Caco-2 (cell line): ENCODE data around the gene RPRD1A. TPM values are rescaled to one million over a fixed set of nuclear protein-coding genes. Genes with fewer than 3 reads are reported as not detected.
"Not testable (repeated sequence)": the region's sequence is repeated elsewhere in the genome, so short reads cannot be mapped to it uniquely, and the experiment has no call there.

Source experiments
- BruUV-seq: library from RNA; stranded (reverse); fragments of 400-500 nt; replicated peaks from 2 replicates; lab custom pipeline; 2021; lab: Mats Ljungman, UMichigan
- CTCF ChIA-PET: fragments of 300-600 bp; sonication (Branson Sonifier 250); formaldehyde crosslinking; loops from one replicate; lab custom pipeline; 2022; ENCODE audit warnings: antibody characterized with exemption; lab: Charles Lee
- POLR2A ChIA-PET: fragments of 300-600 bp; sonication (Branson Sonifier 250); formaldehyde crosslinking; loops from one replicate; lab custom pipeline; 2022; ENCODE audit warnings: antibody characterized with exemption; lab: Charles Lee
- DNase-seq, 2 experiments: peaks; one replicate each; pipeline versions ENCODE4 v3.0.0 to v3.0.0-alpha.2; 2020 to 2022
- H3K27me3 ChIP-seq: replicated peaks from 2 replicates; pipeline ENCODE4 v1.6.0; 2011; ENCODE audit warnings: low read length; ENCODE audit not compliant: control insufficient read depth, insufficient read depth
- H3K36me3 ChIP-seq: 2 replicates; pipeline ENCODE4 v1.5.1; 2011; ENCODE audit warnings: low read length; ENCODE audit not compliant: control insufficient read depth, insufficient read depth
- H3K4me1 ChIP-seq: fragments of 250-450 bp; sonication (Bioruptor Pico); 2 replicates; pipeline ENCODE4 v1.5.1; 2020; ENCODE audit warnings: mild to moderate bottlenecking
- H3K4me3 ChIP-seq: 2 replicates; pipeline ENCODE4 v1.5.1; 2011; ENCODE audit warnings: low read depth, mild to moderate bottlenecking, control low read depth, low read length
- H3K9me3 ChIP-seq: fragments of 250-450 bp; sonication (Bioruptor Pico); 2 replicates; pipeline ENCODE4 v1.5.1; 2020; ENCODE audit warnings: mild to moderate bottlenecking, moderate library complexity
- H3K27ac Mint-ChIP-seq: one replicate; pipeline ENCODE4 v1.8.0; 2022; ENCODE audit warnings: mixed read lengths; ENCODE audit not compliant: unreplicated experiment
- H3K27me3 Mint-ChIP-seq: one replicate; pipeline ENCODE4 v1.8.0; 2022; ENCODE audit warnings: mixed read lengths; ENCODE audit not compliant: insufficient read depth, unreplicated experiment
- H3K36me3 Mint-ChIP-seq: one replicate; pipeline ENCODE4 v1.8.0; 2022; ENCODE audit warnings: mild to moderate bottlenecking, mixed read lengths; ENCODE audit not compliant: insufficient read depth, unreplicated experiment
- H3K4me1 Mint-ChIP-seq: one replicate; pipeline ENCODE4 v1.8.0; 2022; ENCODE audit warnings: low read depth, mixed read lengths; ENCODE audit not compliant: unreplicated experiment
- H3K4me3 Mint-ChIP-seq: one replicate; pipeline ENCODE4 v1.8.0; 2022; ENCODE audit warnings: mild to moderate bottlenecking, moderate library complexity, mixed read lengths; ENCODE audit not compliant: unreplicated experiment
- H3K9me3 Mint-ChIP-seq: one replicate; pipeline ENCODE4 v1.8.0; 2022; ENCODE audit warnings: mixed read lengths; ENCODE audit not compliant: unreplicated experiment
- CTCF ChIP-seq, 2 experiments: fragments of 200-600 bp in 1 of 2; IDR thresholded peaks; 1 replicate in 1 of 2; 2 replicates in 1 of 2; pipeline versions ENCODE4 v1.5.1 to v1.8.0; 2011 to 2022; ENCODE audit warnings: antibody characterized with exemption in 1 of 2, control low read depth in 1 of 2, inconsistent platforms in 1 of 2, low read depth in 1 of 2, low read length in 1 of 2, mild to moderate bottlenecking in 1 of 2, moderate library complexity in 1 of 2; ENCODE audit not compliant: insufficient read depth in 1 of 2, severe bottlenecking in 1 of 2, unreplicated experiment in 1 of 2
- intact Hi-C: fragments of 100-400 bp; cut with micrococcal nuclease; formaldehyde crosslinking; loops from one replicate; pipeline ENCODE4 v1.10.0; 2022; ENCODE audit not compliant: unreplicated experiment
- total RNA-seq: library from RNA; stranded (reverse); gene quantifications from 2 replicates; pipeline ENCODE4 v1.2.3, GENCODE V29; 2022

Gene RPRD1A
- total RNA-seq, 1 experiment from 2014 or later, result 18.9 TPM

GRCh38 chr18:36096955-36097354 lies 29.6 kb upstream of the RPRD1A start:
- intact Hi-C loops, result loop anchor here (1.0 to 2.0 kb wide), 2 partner anchors 187 to 660 kb away; no protein-coding TSS in a partner anchor
- Mint-ChIP-seq H3K36me3 (no peaks in the 10 kb centered on the region), H3K27ac (no peak overlapping the region), H3K4me3 (no peak overlapping the region), H3K4me1 (no peaks in the 10 kb centered on the region), H3K9me3 (no peaks in the 10 kb centered on the region), H3K27me3 (peaks cover 10% of the 10 kb centered on the region)
- ChIA-PET CTCF (no interaction called here), POLR2A (no interaction called here)
- no TSS peak for BruUV-seq
- Histone ChIP-seq H3K36me3 (no peaks in the 10 kb centered on the region), H3K4me1 (no peaks in the 10 kb centered on the region), H3K27me3 (no peaks in the 10 kb centered on the region), H3K9me3 (no peaks in the 10 kb centered on the region), H3K4me3 (no peak overlapping the region)
- no peak for TF ChIP-seq CTCF (IDR thresholded peaks at IDR 0.05; ENCODE audit: insufficient read depth in 1 of 2, low read depth in 1 of 2, low read length in 1 of 2, severe bottlenecking in 1 of 2, unreplicated experiment in 1 of 2)
- no peak for DNase-seq

- intact Hi-C loops, result loop anchor here (1.0 to 2.0 kb wide), 2 partner anchors 188 to 661 kb away; no protein-coding TSS in a partner anchor
- no peaks in the 10 kb centered on the region for H3K4me1 Mint-ChIP-seq
- H3K27me3 ChIP-seq, result no peaks in the 10 kb centered on the region
- H3K4me3 Mint-ChIP-seq, result no peak overlapping the region
- H3K27me3 Mint-ChIP-seq, result peaks cover 10% of the 10 kb centered on the region
- POLR2A ChIA-PET, result no interaction called here
- H3K36me3 ChIP-seq, result no peaks in the 10 kb centered on the region
- no TSS peak for BruUV-seq
- no peaks in the 10 kb centered on the region for H3K36me3 Mint-ChIP-seq
- H3K4me3 ChIP-seq, result no peak overlapping the region
- H3K4me1 ChIP-seq, result no peaks in the 10 kb centered on the region
- peak in 1 of 2 experiments; percentile 24 for TF ChIP-seq CTCF (IDR thresholded peaks at IDR 0.05; ENCODE audit: insufficient read depth in 1 of 2, low read depth in 1 of 2, low read length in 1 of 2, severe bottlenecking in 1 of 2, unreplicated experiment in 1 of 2)
- H3K9me3 ChIP-seq, result no peaks in the 10 kb centered on the region
- H3K27ac Mint-ChIP-seq, result no peak overlapping the region
- CTCF ChIA-PET, result interaction anchor here (0.7 to 1.2 kb wide), 2 partner anchors 189 to 476 kb away, joined by 3 to 11 read pairs; no protein-coding TSS in a partner anchor
- peak in 1 of 2 experiments; percentile 4 for DNase-seq
- no peaks in the 10 kb centered on the region for H3K9me3 Mint-ChIP-seq
Measured at GRCh38 chr18:36095936-36096519, 28.7 kb upstream of the RPRD1A start.

- no peak overlapping the region for H3K4me3 Mint-ChIP-seq
- CTCF ChIA-PET, result interaction anchor here (0.7 kb wide), 2 partner anchors 181 to 482 kb away, joined by 3 read pairs; no protein-coding TSS in a partner anchor
- no peak for DNase-seq
- intact Hi-C loops, result loop anchor here (5.0 kb wide), 2 partner anchors 77 to 318 kb away; no protein-coding TSS in a partner anchor
- Histone ChIP-seq H3K36me3 (no peaks in the 10 kb centered on the region), H3K27me3 (no peaks in the 10 kb centered on the region), H3K4me1 (no peaks in the 10 kb centered on the region), H3K9me3 (no peaks in the 10 kb centered on the region), H3K4me3 (no peak overlapping the region)
- H3K9me3 Mint-ChIP-seq, result no peaks in the 10 kb centered on the region
- H3K4me1 Mint-ChIP-seq, result no peaks in the 10 kb centered on the region
- H3K27ac Mint-ChIP-seq, result no peak overlapping the region
- no peaks in the 10 kb centered on the region for H3K36me3 Mint-ChIP-seq
- peaks cover 10% of the 10 kb centered on the region for H3K27me3 Mint-ChIP-seq
- BruUV-seq, result no TSS peak
- no peak for TF ChIP-seq CTCF (IDR thresholded peaks at IDR 0.05; ENCODE audit: insufficient read depth in 1 of 2, low read depth in 1 of 2, low read length in 1 of 2, severe bottlenecking in 1 of 2, unreplicated experiment in 1 of 2)
- POLR2A ChIA-PET, result no interaction called here
Measured at GRCh38 chr18:36094431-36094830, 27.1 kb upstream of the RPRD1A start.

- H3K27me3 ChIP-seq, H3K9me3 ChIP-seq, H3K4me1 Mint-ChIP-seq, H3K36me3 ChIP-seq, H3K36me3 Mint-ChIP-seq, BruUV-seq, H3K9me3 Mint-ChIP-seq, H3K4me1 ChIP-seq, POLR2A ChIA-PET, CTCF ChIA-PET, DNase-seq, H3K4me3 Mint-ChIP-seq, H3K4me3 ChIP-seq, H3K27ac Mint-ChIP-seq: not testable (repeated sequence)
- intact Hi-C loops, result loop anchor here (5.0 kb wide), 2 partner anchors 75 to 320 kb away; no protein-coding TSS in a partner anchor
- H3K27me3 Mint-ChIP-seq, result peaks cover 10% of the 10 kb centered on the region
Measured at GRCh38 chr18:36092116-36092515, 24.8 kb upstream of the RPRD1A start.
